NCI-H1092 treated with DMSO at 0.1 percent for 48 hours (cell line): ENCODE results near the gene ABCG2.
"Not testable (repeated sequence)": the region's sequence is repeated elsewhere in the genome, so short reads cannot be mapped to it uniquely, and the experiment has no call there.

ENCODE experiments used
- DNase-seq: peaks from one replicate; lab custom pipeline; 2025; lab: John Stamatoyannopoulos, UW

The ABCG2 gene

DNA sequence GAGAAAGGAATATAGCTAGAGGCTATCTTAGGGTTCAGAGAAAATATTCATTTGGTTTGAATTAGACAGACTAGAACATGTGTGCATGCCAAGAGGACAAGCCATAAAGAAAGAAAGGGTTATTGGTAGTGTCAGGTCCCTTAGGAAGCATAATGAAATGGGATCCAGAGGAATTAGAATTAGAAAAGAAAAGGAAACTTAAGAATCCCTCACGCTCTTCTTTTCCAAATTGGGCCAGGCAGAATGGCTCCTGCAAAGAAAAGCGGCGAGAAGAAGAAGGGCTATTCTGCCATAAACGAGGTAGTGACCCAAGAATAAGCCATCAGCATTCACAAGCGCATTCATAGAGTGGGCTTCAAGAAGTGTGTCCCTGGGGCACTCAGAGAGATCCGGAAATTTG lies 4.9 kb upstream of the ABCG2 start:
- DNase-seq: no peak

DNA sequence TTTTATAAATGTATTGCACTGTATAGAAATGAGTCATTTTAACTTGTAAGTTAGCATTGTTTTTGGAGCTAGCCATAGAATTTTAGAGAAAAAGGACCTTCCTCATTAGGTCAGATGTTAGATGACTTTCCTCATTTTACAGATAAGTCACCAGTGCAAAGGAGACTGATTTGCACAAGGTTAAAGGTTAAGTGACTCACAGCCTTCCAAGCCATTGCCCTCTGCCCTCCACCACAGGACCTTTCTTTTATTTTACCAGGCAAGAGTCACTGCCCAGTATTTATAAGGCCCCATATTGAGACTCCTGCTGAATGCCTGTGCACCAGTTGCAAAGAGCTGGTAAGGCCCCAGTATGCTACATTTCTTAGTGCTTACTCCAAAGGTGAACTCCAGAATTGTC lies 4.2 kb upstream of the ABCG2 start:
- no peak for DNase-seq

DNA sequence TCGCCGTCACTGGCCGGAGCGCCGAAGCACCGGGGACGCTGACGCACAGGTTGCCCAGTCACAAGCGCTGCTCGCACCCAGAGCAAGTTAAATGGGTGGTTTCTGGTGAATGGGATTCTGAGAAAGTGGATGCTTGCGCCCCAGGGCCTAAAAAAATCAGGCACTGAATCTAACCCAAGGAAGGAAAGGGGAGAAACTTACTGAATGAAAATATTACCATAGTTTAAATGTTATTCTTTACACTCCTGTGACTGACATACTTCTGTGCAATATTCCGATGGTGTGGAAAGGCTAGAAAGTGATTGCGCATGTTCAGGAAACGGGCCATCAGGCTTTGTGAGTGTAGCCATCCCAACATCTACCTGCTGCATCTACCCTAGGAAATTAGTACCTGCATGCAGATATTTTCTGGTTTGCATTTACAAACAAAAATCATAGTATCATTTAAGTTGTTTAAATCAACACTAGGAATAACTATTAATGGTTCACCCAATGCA lies 838 bp upstream of the ABCG2 start:
- DNase-seq: no peak

DNA sequence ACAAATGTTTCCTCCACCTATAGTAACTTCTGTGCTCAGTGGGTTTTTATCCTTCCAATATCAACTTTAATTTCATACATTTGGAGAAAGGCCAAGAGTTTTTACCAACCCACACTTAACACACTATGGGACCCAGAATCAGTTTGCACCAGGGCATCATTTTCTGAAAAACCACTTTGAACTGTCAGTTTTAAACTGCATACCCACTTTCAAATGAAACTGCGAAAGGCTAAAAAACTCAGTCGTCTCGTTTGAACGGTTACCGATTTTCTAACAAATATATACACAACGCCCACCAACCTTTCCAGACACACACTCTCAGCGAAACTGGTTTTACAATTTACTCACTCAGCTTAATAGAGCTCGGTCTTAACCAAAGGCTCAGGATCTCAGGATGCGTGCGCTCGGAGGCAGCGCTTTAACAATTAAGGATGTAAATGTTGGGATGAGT lies 376 bp downstream of the ABCG2 start:
- DNase-seq: no peak

DNA sequence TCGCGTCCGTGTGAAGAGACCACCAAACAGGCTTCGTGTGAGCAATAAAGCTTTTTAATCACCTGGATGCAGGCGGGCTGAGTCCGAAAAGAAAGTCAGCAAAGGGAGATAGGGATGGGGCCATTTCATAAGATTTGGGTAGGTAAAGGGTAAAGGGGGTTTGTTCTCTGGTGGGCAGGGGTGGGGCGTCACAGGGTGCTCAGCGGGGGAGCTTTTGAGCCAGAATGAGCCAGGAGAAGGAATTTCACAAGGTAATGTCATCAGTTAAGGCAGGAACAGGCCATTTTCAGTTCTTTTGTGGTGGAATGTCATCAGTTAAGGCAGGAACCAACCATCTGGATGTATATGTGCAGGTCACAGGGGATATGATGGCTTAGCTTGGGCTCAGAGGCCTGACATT lies 6.1 kb downstream of the ABCG2 start:
- DNase-seq: not testable (repeated sequence)

DNA sequence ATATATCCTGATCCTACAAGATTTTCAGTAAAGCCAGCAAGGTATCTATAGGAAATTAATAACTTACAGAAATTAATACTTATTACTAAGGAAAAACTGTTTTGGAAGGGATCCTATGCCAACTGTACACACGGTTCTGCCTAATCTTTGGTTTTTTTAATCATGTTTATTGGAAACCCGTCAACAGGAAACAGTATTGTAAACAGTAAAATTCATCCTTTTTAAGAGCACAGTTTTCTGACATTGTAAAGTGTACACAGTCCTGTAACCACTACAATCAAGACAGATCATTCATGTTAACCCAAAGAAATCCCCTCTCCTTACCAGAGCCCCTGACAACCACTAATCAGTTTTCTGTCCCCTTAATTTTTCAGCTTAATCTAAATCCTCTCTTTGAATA lies 9.9 kb downstream of the ABCG2 start:
- no peak for DNase-seq

DNA sequence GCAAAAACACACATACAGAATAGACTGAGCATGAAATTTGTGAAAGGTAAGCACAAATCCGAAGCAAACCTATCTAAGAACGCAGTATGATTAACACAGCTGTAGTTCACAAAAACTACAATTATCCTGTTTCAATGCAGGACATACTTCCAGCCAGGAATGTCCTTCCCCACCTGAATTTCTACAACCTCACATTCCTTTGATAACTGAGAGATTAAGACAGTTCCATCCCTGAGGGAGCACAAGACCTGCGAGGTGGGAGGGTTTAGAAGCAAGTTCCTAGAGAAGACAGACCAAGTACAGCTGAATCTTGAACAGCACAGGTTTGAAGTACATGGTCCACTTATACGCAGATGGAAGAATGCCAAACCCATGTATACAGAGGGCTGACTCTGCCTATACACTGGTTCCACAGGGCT lies 10.6 kb downstream of the ABCG2 start:
- no peak for DNase-seq

DNA sequence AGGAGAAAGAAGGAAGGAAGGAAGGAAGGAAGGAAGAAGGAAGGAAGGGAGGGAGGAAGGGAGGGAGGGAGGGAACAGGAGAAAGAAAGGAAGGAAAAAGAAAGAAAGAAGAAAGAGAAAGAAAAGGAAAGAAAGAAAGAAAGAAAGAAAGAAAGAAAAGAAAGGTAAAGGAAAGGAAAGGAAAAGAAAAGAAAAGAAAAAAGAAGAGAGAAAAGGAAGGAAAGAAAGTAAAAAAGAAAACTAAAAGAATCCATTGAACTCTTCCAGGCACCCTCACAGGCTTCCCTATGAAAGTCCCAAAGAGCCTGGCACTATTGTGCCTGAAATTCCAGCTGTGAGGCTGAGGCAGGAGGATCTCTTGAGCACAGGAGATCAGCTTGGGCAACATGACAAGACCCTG lies 11.5 kb downstream of the ABCG2 start:
- no peak for DNase-seq

DNA sequence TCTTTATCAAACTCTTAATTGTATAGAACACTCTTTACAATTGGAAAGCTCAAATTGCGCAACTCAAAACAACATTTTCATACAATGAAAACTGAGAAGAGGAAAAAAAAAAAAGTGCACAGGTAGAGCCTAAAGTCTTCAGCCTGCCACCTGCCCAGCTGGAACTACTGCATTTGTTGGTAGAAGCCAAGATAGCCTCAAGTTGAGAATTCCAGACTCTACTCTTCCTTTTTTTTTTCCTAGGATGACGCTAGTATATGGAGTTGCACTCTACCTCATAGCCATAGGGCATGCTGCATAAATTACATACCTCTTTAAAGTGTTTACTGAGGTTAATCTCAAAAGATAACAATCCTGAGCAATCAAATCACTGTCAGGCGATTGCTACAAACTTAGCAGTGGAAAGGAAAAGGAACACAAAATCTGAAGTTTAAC lies 13.6 kb downstream of the ABCG2 start:
- DNase-seq: no peak

DNA sequence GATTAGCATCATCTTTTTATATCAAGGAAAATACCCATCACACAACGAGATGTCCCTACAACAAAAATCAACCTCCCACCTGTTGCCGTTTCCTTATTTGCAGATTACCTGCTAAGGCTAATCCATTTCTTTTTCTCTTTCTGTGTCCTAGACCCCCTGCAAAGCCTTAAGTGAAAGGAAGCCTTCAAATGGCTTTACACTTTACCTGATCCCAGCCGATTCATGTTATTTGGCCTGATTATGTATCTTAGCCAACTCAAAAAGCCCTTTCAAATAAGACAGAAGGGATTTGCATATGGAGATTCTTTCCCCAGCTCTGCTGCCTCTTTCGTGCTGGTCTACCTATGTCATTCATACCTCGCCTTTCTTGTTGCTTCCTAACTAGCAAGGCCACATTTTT lies 14.4 kb downstream of the ABCG2 start:
- no peak for DNase-seq

DNA sequence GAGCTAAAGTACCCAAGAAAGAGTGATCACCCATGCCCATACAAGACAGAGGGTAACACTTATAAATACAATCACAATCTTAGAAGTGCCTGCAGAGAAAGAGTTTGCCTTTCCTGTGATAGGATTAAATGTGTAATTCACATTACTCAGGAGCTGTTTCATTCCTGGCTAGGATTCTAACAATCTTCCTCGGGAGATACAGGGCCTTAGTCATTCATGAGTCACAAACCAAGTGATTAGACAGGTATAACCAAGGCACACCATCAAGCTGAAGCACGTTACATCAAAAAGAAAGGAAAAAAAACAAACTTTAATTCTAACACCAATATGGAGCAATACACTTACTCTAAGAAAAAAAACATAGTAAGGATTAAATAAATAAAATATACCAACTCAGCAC lies 14.9 kb downstream of the ABCG2 start:
- no peak for DNase-seq

DNA sequence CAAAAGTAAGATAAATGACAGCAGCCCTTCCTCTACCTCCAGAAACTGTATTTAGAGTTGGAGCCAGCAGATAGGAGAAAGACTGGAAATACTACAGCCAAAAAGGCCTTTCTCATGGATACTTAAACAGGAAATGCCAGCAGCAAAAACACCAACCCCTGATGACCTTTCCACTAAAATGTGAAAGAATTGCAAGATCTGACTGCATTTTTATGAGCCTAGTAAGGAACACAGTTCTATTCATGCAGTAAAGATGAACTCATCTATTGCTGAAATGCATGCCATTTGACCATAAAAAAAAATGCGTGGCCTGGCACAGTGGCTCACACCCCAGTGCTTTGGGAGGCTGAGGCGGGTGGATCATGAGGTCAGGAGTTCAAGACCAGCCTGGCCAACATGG lies 19.9 kb downstream of the ABCG2 start:
- DNase-seq: no peak

DNA sequence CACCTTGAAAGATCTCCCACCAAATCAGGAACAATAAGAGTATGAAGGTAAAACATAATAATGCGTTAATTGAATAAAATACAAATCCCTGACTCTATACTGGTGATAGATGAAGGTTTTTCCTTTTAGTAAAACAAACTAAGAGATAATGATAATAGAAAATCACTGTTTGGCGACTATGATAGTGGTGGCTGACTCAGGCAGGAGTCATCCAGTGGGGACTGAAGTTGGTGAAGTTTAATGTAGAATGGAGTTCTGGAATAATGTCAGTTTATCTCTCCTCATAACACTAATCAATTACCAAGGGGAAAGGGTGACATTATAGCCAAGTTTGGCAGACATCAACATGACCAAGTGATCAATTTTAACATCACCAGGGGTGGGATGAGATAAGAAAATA lies 21.3 kb downstream of the ABCG2 start:
- DNase-seq: no peak

DNA sequence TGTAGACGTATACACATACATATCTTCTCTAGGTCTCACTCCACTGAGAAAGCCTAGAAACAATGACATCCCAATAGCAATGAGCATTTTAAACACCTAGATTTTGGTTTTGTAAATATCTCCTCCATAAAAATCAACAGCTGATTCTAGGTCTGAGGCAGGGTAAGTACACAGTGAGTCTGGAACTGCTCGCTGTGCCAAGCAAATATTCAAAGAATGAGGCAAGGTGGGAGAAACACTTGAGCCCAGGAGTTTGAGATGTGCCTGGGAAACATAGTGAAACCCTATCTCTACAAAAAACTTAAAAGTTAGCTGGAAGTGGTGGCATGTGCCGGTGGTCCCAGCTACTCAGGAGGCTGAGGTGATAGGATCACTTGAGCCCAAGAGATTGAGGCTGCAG lies 22.2 kb downstream of the ABCG2 start:
- no peak for DNase-seq

DNA sequence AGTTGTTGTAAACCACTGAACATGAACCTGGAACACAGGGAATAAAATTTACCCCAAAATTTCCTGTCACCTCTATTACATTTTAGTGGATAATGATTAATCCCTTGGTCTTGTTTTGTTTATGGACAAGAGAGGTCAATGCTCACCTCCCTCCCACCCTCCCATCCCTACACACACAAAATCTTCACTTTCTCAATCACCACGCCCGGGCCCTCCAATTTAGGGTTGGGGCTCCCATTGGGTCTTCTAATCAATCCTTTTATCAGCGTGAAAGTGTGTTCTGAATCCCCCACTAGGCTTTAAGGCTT lies 23.1 kb downstream of the ABCG2 start:
- DNase-seq: no peak

DNA sequence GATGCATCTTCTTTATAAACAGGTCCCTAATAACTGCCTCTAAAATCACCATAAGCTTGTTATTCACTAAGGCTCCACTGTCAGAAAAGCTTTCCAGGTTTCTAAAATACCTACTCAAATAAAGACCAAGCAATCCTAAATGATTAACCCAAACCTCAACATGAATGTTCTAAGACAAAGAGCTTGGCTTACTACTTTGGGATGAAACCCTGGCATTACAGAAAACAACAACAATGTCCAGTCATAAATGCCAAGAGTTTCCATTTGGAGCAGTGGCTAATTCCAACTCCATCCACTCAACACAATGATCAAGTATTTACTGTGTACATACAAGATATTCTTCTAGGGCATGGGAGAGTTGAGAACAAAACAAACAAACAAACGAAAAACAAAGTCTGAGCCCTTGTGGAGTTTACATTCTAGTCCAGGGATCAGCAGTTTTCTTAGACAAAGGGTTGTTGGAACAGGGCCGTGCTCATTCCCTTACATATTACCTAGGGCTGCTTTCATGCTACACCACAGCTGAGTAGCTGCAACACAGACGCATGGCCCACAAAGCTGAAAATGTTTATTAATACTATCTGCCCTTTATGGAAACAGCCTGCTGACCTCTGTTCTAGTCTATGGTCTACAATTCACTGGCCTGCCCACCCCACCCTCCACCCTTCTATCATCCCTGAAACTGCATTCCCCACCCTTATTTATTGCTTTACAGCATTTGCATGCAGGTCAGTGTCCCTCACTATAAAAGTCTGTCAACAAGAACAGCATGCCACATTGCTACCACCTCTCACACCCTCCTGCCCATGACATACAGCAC lies 23.7 kb downstream of the ABCG2 start:
- no peak for DNase-seq

DNA sequence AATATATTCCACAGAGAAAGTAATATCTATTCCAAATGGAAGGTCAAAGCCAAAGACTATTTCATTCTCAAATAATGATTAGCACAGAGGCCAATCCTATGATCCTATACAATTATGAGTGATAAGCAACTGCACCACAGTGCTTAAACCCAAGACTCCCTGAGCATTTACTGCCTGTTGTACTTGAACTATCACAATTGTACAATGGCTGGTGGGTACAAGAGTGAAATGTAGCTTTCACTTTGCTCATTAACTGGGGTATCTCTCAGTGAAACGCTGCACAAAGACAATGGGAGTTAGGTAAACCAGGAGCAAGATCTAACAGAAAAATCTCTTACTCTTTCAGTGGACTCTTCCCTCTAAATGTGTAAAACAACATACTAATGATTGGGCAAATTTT lies 24.3 kb downstream of the ABCG2 start:
- DNase-seq: no peak

DNA sequence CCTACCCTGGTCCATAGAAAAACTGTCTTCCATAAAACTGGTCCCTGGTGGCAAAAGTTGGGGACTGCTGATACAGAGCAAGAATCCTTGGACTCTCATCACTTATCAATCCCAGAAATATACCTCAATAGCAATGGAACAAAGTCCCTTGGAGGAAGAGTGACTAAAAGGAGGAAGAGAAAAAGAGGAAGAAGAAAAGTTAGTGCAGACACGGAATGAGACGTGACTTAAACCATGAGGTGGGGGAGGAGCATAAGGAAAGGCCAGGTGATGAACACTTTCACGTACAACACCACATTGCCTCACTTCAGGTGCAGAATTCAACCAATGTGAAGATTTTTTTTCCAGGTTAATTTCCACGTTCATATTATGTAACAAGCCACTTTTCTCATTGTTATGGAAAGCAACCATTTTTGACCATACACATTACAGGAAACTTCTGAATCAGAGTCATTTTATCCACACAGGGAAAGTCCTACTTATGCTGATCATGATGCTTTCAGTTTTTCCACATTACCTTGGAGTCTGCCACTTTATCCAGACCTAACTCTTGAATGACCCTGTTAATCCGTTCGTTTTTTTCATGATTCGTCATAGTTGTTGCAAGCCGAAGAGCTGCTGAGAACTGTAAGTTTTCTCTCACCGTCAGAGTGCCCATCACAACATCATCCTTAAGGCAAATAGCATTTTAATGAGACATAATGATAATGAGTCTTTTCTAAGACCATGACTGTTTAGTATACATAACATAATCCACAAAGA lies 27.7 kb downstream of the ABCG2 start:
- DNase-seq: no peak

DNA sequence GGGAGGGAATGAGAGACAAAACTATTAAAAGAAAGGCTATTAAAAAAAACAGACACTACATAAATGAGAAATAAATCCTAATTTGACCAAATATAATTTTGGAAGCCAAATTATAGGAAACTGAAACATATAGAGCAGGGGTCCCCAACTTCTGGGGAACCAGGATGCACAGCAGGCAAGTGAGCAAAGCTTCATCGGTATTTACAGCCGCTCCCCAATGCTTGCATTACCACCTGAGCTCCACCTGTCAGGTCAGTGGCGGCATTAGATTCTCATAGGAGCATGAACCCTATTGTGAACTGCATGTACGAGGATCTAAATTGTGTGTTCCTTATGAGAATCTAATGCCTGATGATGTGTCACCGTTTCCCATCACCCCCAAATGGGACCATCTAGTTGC lies 28.4 kb downstream of the ABCG2 start:
- DNase-seq: no peak

DNA sequence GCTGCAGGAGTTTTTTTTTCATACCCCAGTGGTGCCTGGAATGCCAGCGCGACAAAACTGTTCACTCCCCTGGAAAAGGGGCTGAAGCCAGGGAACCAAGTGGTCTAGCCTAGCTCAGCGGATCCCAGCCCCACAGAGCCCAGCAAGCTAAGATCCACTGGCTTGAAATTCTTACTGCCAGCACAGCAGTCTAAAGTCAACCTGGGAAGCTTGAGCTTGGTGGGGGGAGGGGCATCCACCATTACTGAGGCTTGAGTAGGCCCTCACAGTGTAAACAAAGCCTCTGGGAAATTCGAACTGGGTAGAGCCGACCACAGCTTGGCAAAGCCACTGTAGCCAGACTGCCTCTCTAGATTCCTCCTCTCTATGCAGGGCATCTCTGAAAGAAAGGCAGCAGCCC lies 36.2 kb downstream of the ABCG2 start:
- DNase-seq: not testable (repeated sequence)

DNA sequence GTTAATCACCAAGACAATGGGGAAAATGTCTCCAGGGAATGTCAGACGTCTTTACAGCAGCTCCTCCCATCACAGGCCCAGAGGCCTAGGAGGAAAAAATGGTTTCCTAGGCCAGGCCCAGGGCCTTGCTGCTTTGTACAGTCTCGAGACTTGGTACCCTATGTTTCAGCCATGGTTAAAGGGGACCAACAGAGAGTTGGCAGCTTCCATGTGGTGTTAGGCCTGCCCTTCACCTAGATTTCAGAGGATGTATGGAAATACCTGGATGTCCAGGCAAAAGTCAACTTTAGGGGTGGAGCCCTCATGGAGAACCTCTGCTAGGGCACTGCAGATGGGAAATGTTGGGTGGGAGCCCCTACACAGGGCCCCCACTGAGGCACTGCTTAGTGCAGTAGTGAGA lies 38.5 kb downstream of the ABCG2 start:
- DNase-seq: no peak

DNA sequence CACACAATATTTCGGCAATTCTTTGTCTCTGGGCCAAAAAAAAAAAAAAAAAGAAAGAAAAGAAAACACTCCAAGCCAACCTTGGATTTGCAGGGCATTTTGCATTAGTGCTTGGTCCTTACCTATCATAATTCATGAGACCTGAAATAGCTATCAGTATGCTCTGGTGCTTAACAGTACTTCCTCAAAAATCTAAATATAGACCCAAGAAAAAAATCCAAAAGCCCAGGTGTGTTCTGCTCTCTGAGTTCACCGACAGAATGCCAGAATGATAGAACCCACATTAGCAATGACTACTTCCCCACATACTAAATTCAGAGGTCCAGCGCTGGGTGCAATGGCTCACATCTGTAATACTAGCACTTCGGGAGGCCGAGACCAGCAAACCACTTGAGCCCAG lies 42.9 kb downstream of the ABCG2 start:
- DNase-seq: no peak

DNA sequence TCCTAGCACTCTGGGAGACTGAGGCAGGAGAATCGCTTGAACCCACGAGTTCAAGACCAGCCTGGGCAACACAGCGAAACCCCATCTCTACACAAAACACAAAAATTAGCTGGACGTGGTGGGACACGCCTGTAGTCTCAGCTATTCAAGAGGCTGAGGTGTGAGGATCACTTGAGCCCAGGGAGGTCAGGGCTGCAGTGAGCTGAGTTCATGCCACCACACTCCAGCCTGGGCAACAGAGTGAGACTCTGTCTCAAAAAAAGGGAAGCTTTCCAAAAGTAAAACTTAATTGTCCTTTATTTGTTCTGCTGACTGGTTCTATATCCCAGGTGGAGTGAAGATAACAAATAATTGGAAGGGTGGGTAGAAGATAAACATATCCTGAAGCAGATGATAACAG lies 45.6 kb downstream of the ABCG2 start:
- no peak for DNase-seq

DNA sequence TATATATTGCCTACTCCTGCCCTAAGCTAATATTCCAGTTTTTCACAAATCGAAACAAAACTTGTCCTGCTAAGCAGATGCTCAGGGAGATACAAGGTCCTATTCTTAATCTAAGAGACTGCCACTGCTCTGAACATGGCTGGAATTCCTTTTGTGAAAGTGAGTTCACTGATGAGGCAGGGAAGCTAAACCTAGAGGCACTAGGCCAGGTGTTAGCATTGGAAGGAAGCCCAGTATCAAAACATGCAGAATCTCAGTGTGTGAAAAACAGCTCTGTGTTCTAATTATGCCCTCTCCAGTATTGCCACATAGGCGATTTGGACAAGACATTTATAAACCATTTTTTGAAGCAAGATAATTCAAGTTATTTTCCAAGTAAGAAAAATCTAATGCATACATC lies 47.6 kb downstream of the ABCG2 start:
- DNase-seq: peak; percentile 23
